HG02759 (cell line): ENCODE measurements around the gene SLX9.
A peak's percentile ranks its signal among the peaks of the same experiment; 100 is the strongest.

Experiments
- ATAC-seq: cut with Tn5 transposase; IDR thresholded peaks from one replicate; pipeline ENCODE4 v1.9.1; 2021; ENCODE audit warnings: mild to moderate bottlenecking, moderate library complexity; ENCODE audit not compliant: unreplicated experiment

SLX9 gene

DNA sequence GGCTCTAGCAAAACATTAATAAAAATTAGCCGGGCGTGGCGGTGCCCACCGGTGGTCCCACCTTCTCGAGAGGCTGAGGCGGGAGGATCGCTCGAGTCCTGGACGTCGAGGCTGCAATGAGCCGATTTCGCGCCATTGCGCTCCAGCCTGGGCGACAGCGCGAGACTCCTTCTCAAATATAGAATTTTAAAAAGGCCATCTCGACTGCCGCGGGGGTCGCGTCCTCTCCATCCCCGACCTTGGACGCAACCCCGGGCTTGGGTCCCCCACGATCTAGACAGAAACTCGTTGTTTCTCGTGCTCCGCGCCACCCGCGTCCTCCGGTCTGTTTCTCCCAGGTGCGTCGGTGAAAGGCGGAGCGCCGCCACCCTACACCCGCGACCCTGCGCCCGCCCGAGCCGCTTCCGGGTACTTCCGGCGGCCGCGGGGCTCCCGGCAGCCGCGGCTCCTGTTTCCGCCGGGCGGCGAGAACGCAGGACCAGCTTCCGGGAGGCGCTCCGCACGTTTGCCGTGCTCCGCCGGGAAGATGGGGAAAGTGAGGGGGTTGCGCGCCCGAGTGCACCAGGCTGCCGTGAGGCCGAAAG, at the start of gene SLX9:
Gene SLX9 (plus strand): TSS at position 498 of the 584 bp plus-strand sequence. CDS start 29 bp downstream, at position 527.
- peak; percentile 90 for ATAC-seq

- ATAC-seq: no peak
Observed at GRCh38 chr21:44890338-44890931, 49.4 kb upstream of the SLX9 start.

DNA sequence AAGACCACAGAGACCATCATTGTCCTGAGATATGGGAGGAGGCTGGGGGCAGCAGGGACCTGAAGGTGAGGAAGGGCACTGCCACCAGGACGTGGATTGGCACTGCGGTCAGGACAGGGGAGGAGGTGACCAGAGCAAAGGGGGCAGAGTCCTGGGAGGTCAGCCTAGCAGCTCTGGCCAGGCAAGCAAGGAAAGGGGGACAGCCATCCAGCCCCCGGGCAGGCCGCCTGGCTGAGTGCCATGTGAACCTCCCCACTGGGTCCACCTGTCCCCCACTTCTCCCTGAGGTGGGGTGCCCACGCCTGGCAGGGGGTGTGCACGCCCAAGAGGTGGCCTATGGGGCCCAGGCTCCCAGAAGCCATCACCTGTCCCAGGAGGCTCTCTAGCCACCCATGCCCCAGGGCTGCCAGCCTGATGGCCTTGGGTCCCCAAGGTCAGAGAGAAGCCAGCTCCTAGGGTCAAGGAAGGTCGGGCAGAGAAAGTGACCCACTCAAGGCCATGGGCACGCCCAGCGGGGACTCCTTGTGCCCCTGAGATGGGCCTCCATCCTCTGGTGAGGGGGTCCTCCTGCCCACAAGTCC, 48.8 kb upstream of the SLX9 start:
- no peak for ATAC-seq

DNA sequence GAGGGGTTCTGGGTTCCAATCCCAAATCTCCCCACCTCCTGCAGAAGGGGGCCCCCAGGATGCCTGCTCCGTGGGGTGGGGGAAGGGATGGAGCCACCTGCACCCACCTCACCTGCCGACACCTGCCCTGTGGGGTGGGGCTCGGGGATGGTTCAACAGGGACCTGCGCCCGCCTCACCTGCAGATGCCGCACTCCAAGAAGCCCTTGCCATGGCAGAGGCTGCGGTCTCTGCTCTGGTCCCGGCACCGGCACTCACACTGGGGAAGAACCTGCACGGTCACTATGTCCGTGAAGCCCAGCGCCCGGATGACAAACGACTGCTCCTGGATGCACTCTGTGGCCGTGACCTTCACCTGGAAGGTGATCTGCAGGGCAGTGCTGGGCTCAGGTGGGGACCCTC, 48.2 kb upstream of the SLX9 start:
- no peak for ATAC-seq

DNA sequence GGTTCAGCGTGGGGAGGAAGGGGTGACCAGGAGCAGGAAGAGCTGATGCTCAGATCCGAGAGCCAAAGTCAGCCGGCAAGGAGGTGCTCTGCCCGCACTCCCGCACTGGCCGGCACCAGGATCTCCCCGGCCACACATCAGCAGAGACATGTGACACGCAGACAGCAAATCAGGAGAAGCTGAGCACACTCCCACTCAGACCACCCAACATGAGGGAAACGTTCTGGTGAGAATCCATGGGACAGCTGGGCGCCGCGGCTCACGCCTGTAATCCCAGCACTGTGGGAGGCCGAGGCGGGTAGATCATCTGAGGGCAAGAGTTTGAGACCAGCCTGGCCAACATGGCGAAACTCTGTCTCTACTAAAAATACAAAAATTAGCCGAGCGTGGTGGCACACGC, 47.7 kb upstream of the SLX9 start:
- ATAC-seq: no peak

- ATAC-seq: no peak
Observed at GRCh38 chr21:44892536-44893277, 47.1 kb upstream of the SLX9 start.

GRCh38 chr21:44893278-44893556, 46.6 kb upstream of the SLX9 start:
- ATAC-seq: no peak

GRCh38 chr21:44893948-44894656, 45.7 kb upstream of the SLX9 start:
- no peak for ATAC-seq

DNA sequence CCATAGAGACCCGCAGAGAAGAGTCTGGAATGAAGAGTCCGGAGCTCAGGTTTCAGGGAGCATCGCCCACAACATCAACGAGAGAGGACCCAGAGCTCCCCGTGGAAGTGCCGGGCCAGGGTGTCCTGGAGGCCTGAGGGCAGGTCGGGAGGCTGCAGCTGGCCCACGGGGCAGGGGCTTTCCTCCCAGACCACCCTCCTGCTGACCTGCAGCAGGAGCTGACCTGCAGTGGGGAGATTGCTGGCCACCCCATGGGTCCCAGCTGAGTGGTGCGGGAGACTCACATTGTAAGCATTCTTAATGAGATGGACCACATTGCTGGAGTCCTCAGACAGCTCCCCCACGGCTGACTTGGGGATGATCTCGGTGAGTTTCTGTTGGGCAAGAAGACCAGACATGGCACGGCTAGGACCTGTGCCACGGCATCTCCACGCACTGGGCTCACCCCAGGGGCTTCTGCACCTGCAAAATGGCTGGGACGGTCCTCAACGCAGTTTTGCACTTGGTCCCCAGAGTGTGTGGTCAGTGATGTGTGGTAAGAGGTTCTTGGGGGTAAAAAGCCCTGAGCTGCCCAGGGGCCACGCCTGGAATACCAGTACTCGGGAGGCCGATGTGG, 45.0 kb upstream of the SLX9 start:
- ATAC-seq: no peak

DNA sequence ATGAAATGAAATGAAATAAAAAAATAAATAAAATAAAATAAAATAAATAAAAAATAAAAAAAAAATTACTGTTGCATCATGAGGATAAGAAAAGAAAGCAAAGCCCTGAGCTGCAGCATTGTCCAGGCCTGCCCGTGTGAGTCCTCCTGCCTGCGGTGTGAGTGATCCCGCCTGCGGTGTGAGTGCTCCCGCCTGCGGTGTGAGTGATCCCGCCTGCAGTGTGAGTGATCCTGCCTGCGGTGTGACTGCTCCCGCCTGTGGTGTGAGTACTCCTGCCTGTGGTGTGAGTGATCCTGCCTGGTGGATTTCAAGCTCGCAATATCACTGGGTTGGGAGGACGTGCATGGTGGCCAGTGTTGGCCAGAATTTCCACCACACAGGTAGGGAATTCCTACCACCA, 44.0 kb upstream of the SLX9 start:
- no peak for ATAC-seq

DNA sequence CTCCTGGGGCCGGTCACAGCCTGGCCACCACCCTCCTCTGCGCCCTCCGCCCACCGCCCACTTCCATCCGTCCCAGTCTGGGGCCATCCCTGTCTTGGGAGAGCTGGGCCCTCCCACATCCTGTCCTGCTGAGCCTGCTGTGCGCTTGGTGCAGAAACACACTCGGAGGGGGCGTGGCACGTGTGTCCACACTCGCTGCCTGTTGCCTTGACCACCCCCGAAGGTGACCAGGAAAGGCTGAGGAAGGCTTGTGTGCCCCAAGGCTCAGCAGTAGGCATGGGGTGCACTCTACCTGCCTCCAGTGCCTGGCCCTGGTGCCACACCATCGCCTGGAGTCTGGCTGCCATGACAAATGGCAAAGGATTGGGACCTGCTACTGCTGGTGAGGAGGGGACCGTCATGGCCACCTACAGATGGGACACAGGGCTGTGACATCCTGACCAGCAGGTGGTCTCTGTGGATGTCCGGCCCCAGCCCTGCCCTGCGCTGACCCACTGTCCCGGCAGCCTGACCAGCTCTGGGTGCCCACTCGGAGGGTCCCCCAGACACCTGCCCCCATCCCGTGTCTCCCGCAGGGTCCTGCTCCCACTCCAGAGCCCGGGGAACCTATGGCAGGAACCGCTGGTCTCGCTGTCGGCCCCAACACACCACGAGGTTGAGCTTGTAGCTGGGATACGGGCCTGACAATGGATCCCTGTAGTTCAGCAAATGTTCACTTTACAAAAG, 43.1 kb upstream of the SLX9 start:
- no peak for ATAC-seq

DNA sequence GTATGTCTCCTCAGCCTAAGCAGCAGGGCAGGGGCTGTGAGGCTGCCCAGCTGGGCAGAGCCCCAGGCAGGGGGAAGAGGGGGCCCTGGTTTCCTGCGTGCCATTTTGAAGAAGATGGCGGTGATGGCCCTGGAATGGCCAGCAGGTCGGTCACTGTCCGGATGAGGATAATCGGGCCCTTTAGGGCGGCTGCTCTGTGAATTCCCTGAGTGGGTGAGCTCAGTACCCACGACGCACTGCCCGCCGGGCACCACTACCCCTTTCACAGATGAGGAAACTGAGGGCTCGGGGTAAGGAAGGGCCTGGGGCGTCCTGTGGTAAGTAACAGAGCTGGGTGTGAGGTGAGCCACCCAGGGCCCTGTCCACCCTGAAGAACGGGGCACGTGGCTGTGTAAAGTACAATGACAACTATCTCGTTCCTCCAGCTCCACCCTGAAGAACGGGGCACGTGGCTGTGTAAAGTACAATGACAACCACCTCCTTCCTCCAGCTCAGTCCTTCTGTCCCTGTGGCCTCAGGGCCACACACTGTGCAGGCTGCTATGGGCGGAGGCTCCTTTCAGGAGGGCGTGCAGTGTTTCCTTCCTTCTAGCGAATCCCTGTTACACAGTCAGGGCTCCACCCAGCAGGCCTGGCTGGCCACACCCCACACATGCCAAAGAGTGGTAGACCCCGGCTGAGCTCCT, 42.4 kb upstream of the SLX9 start:
- ATAC-seq: no peak

DNA sequence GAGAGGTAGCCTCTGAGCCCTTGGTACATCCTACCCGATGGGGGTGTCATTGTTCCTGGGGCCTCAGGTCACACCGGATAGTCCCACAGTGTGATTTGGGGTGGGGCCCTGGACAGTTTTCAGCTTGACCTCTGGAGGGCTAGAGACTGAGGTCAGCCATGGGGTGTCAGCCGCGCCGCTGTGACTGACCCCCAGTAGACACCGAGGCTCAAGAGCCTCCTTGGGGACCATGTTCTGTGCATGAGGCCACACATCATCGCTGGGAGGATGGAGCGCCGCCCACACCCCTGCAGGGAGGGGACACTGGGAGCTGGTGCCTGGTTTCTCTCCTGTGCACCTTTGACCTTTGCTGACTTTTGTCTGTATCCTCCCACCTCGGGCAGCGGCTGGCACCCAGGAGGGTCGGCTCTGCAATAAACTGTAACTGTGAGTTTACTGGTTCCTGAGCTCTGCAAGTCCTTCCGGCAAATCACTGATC, 41.8 kb upstream of the SLX9 start:
- no peak for ATAC-seq

- no peak for ATAC-seq
Observed at GRCh38 chr21:44898851-44899767, 40.7 kb upstream of the SLX9 start.

GRCh38 chr21:44899768-44900558, 39.9 kb upstream of the SLX9 start:
- no peak for ATAC-seq

- no peak for ATAC-seq
Observed at GRCh38 chr21:44900559-44901251, 39.1 kb upstream of the SLX9 start.

- ATAC-seq: no peak
Observed at GRCh38 chr21:44901391-44902074, 38.3 kb upstream of the SLX9 start.
